SK-N-SH treated with all-trans-retinoic acid at 6 μM for 48 hours (cell line): ENCODE results near the gene LRFN2.

Source experiments
- ATAC-seq: fragments of 200-7000 bp; cut with Tn5 transposase; 3 replicates; pipeline ENCODE4 v1.9.1; 2020; ENCODE audit warnings: mild to moderate bottlenecking, moderate library complexity
- ARNTL ChIP-seq: fragments of 450-650 bp; formaldehyde crosslinking; IDR thresholded peaks from 2 replicates; pipeline ENCODE4 v1.5.0; 2020; ENCODE audit warnings: low read depth, mild to moderate bottlenecking, moderate library complexity, borderline replicate concordance
- BACH2 ChIP-seq: fragments of 250-450 bp; sonication (Bioruptor Pico); IDR thresholded peaks from 2 replicates; pipeline ENCODE4 v1.9.0; 2021; ENCODE audit warnings: mild to moderate bottlenecking, borderline replicate concordance
- CREB5 ChIP-seq: fragments of 250-450 bp; sonication (Bioruptor Pico); IDR thresholded peaks from 2 replicates; pipeline ENCODE4 v1.5.1; 2020; ENCODE audit warnings: low read depth, mild to moderate bottlenecking, moderate library complexity
- CSDC2 ChIP-seq: fragments of 250-450 bp; sonication (Bioruptor Pico); IDR thresholded peaks from 2 replicates; pipeline ENCODE4 v1.5.0; 2020; ENCODE audit warnings: mild to moderate bottlenecking, moderate library complexity
- CSRNP3 ChIP-seq: fragments of 250-450 bp; sonication (Bioruptor Pico); IDR thresholded peaks from 2 replicates; pipeline ENCODE4 v1.5.1; 2021; ENCODE audit warnings: mild to moderate bottlenecking, moderate library complexity
- ESRRG ChIP-seq: fragments of 250-450 bp; sonication (Bioruptor Pico); IDR thresholded peaks from 2 replicates; pipeline ENCODE4 v1.6.1; 2021; ENCODE audit warnings: mild to moderate bottlenecking
- ISL1 ChIP-seq: fragments of 250-450 bp; sonication (Bioruptor Pico); IDR thresholded peaks from 2 replicates; pipeline ENCODE4 v2.1.2; 2022; ENCODE audit warnings: mild to moderate bottlenecking, moderate library complexity
- OSR1 ChIP-seq: fragments of 250-450 bp; sonication (Bioruptor Pico); IDR thresholded peaks from 2 replicates; pipeline ENCODE4 v1.8.0; 2022; ENCODE audit warnings: moderate library complexity, mild to moderate bottlenecking, inconsistent platforms
- POU6F1 ChIP-seq: fragments of 250-450 bp; sonication (Bioruptor Pico); IDR thresholded peaks from 2 replicates; pipeline ENCODE4 v1.8.0; 2021; ENCODE audit warnings: low read depth, mild to moderate bottlenecking, moderate library complexity, borderline replicate concordance
- PPARA ChIP-seq: fragments of 250-450 bp; sonication (Bioruptor Pico); IDR thresholded peaks from 2 replicates; pipeline ENCODE4 v1.5.0; 2020; ENCODE audit warnings: mild to moderate bottlenecking, borderline replicate concordance
- RARB ChIP-seq: fragments of 250-450 bp; sonication (Bioruptor Pico); IDR thresholded peaks from 2 replicates; pipeline ENCODE4 v1.8.0; 2021; ENCODE audit warnings: mild to moderate bottlenecking, moderate library complexity
- SNAI2 ChIP-seq: fragments of 250-450 bp; sonication (Bioruptor Pico); IDR thresholded peaks from 2 replicates; pipeline ENCODE4 v1.5.0; 2020; ENCODE audit warnings: mild to moderate bottlenecking, moderate library complexity
- TCF4 ChIP-seq: fragments of 250-450 bp; sonication (Bioruptor Pico); IDR thresholded peaks from 2 replicates; pipeline ENCODE4 v1.8.0; 2021; ENCODE audit warnings: mild to moderate bottlenecking, moderate library complexity, borderline replicate concordance
- TOX ChIP-seq: fragments of 250-450 bp; sonication (Bioruptor Pico); IDR thresholded peaks from 2 replicates; pipeline ENCODE4 v1.8.0; 2021; ENCODE audit warnings: mild to moderate bottlenecking, moderate library complexity, borderline replicate concordance
- TSHZ2 ChIP-seq: fragments of 250-450 bp; sonication (Bioruptor Pico); IDR thresholded peaks from 2 replicates; pipeline ENCODE4 v1.5.0; 2020; ENCODE audit warnings: mild to moderate bottlenecking, moderate library complexity
- ZC3H10 ChIP-seq: fragments of 250-450 bp; sonication (Bioruptor Pico); IDR thresholded peaks from 2 replicates; pipeline ENCODE4 v1.5.1; 2021; ENCODE audit warnings: mild to moderate bottlenecking, moderate library complexity
- ZFP3 ChIP-seq: fragments of 250-450 bp; sonication (Bioruptor Pico); IDR thresholded peaks from 2 replicates; pipeline ENCODE4 v1.5.0; 2020; ENCODE audit warnings: mild to moderate bottlenecking, moderate library complexity
- ZFP30 ChIP-seq: fragments of 450-650 bp; formaldehyde crosslinking; IDR thresholded peaks from 2 replicates; pipeline ENCODE4 v1.5.0; 2022; ENCODE audit warnings: mild to moderate bottlenecking, moderate library complexity
- ZNF565 ChIP-seq: fragments of 450-650 bp; formaldehyde crosslinking; conservative IDR thresholded peaks from 2 replicates; pipeline ENCODE4 v1.5.0; 2020; ENCODE audit warnings: low read depth, mild to moderate bottlenecking, moderate library complexity
- ZNF70 ChIP-seq: fragments of 450-650 bp; formaldehyde crosslinking; IDR thresholded peaks from 2 replicates; pipeline ENCODE4 v1.5.0; 2020; ENCODE audit warnings: mild to moderate bottlenecking, moderate library complexity
- ZNF8 ChIP-seq: fragments of 450-650 bp; formaldehyde crosslinking; IDR thresholded peaks from 2 replicates; pipeline ENCODE4 v1.5.0; 2020; ENCODE audit warnings: mild to moderate bottlenecking, moderate library complexity

Gene LRFN2

GRCh38 chr6:40471243-40471642 lies 115.9 kb downstream of the LRFN2 start:
- no peak for ATAC-seq
- TF ChIP-seq TSHZ2 (CRISPR knock-in tag) = no peak
- no peak for TF ChIP-seq BACH2 (CRISPR knock-in tag)
- no peak for TF ChIP-seq TCF4
- no peak for TF ChIP-seq SNAI2 (CRISPR knock-in tag)
- no peak for TF ChIP-seq CSDC2 (CRISPR knock-in tag)
- TF ChIP-seq CSRNP3 = no peak
- no peak for TF ChIP-seq ESRRG (CRISPR knock-in tag)
- no peak for TF ChIP-seq ARNTL (CRISPR knock-in tag)
- no peak for TF ChIP-seq ZFP3 (CRISPR knock-in tag)
- TF ChIP-seq ISL1 (CRISPR knock-in tag) = no peak
- no peak for TF ChIP-seq CREB5 (CRISPR knock-in tag)
- TF ChIP-seq ZNF565 (CRISPR knock-in tag) = no peak
- TF ChIP-seq ZNF8 (CRISPR knock-in tag) = no peak
- no peak for TF ChIP-seq TOX (CRISPR knock-in tag)
- no peak for TF ChIP-seq ZC3H10 (CRISPR knock-in tag)
- TF ChIP-seq POU6F1 (CRISPR knock-in tag) = no peak
- TF ChIP-seq RARB (CRISPR knock-in tag) = no peak
- TF ChIP-seq ZNF70 (CRISPR knock-in tag) = no peak
- no peak for TF ChIP-seq ZFP30 (CRISPR knock-in tag)
- no peak for TF ChIP-seq OSR1 (CRISPR knock-in tag)
- TF ChIP-seq, all 23 proteins: peak for 0

GRCh38 chr6:40469323-40469722 lies 117.8 kb downstream of the LRFN2 start:
- TF ChIP-seq TOX (CRISPR knock-in tag) (no peak), CREB5 (CRISPR knock-in tag) (no peak), ZFP30 (CRISPR knock-in tag) (no peak), BACH2 (CRISPR knock-in tag) (no peak), PPARA (CRISPR knock-in tag) (no peak), TCF4 (no peak), RARB (CRISPR knock-in tag) (no peak), TSHZ2 (CRISPR knock-in tag) (no peak)
- TF ChIP-seq, all 23 proteins: peak for 0

More at GRCh38 chr6:40469323-40469722, 117.8 kb downstream of the LRFN2 start:
- ATAC-seq = no peak
